IPS-18a (cell line): Measurements from ENCODE around the gene CSAD.
"Not testable (repeated sequence)": the region's sequence is repeated elsewhere in the genome, so short reads cannot be mapped to it uniquely, and the experiment has no call there.

Source experiments
- H3K27ac ChIP-seq: one replicate; pipeline ENCODE4 v1.5.1; 2013; ENCODE audit warnings: low read length
- H3K27me3 ChIP-seq: one replicate; pipeline ENCODE4 v1.6.1; 2013; ENCODE audit warnings: mild to moderate bottlenecking, low read length; ENCODE audit not compliant: control insufficient read depth, insufficient read depth
- H3K36me3 ChIP-seq: one replicate; pipeline ENCODE4 v1.6.1; 2013; ENCODE audit warnings: low read depth, low read length; ENCODE audit not compliant: control insufficient read depth
- H3K4me1 ChIP-seq: one replicate; pipeline ENCODE4 v1.6.1; 2013; ENCODE audit warnings: low read depth, low read length; ENCODE audit not compliant: control insufficient read depth
- H3K4me3 ChIP-seq: one replicate; pipeline ENCODE4 v1.5.1; 2013; ENCODE audit warnings: low read length
- H3K9ac ChIP-seq: one replicate; pipeline ENCODE4 v1.6.1; 2013; ENCODE audit warnings: mild to moderate bottlenecking, low read length, moderate library complexity
- H3K9me3 ChIP-seq: one replicate; pipeline ENCODE4 v1.6.1; 2013; ENCODE audit warnings: low read depth, low read length; ENCODE audit not compliant: control insufficient read depth

CSAD gene

GRCh38 chr12:53182903-53183302 is 2.2 kb upstream of the CSAD start:
- Histone ChIP-seq H3K36me3 (peaks cover 46% of the 10 kb centered on the region), H3K27me3 (peaks cover 15% of the 10 kb centered on the region), H3K9me3 (no peaks in the 10 kb centered on the region), H3K9ac (no peak overlapping the region), H3K4me3 (no peak overlapping the region), H3K27ac (no peak overlapping the region), H3K4me1 (peaks cover 12% of the 10 kb centered on the region)

GRCh38 chr12:53181935-53182334 is 1.2 kb upstream of the CSAD start:
- H3K4me1 ChIP-seq = peaks cover 12% of the 10 kb centered on the region
- H3K4me3 ChIP-seq = peak overlapping the region; percentile 72
- H3K27ac ChIP-seq = no peak overlapping the region
- H3K36me3 ChIP-seq = peaks cover 37% of the 10 kb centered on the region
- peaks cover 24% of the 10 kb centered on the region for H3K27me3 ChIP-seq
- H3K9me3 ChIP-seq = no peaks in the 10 kb centered on the region
- no peak overlapping the region for H3K9ac ChIP-seq

- H3K9ac ChIP-seq = peak overlapping the region; percentile 87
- H3K36me3 ChIP-seq = peaks cover 29% of the 10 kb centered on the region
- peaks cover 12% of the 10 kb centered on the region for H3K4me1 ChIP-seq
- peaks cover 32% of the 10 kb centered on the region for H3K27me3 ChIP-seq
- H3K4me3 ChIP-seq = peak overlapping the region; percentile 72
- H3K27ac ChIP-seq = peak overlapping the region; percentile 59
- no peaks in the 10 kb centered on the region for H3K9me3 ChIP-seq
Measured at GRCh38 chr12:53180931-53181645, 363 bp upstream of the CSAD start.

- Histone ChIP-seq H3K36me3 (peaks cover 16% of the 10 kb centered on the region), H3K4me1 (peaks cover 19% of the 10 kb centered on the region), H3K9me3 (no peaks in the 10 kb centered on the region), H3K27ac (no peak overlapping the region), H3K4me3 (peak overlapping the region; percentile 72), H3K27me3 (peaks cover 40% of the 10 kb centered on the region), H3K9ac (peak overlapping the region; percentile 87)
Measured at GRCh38 chr12:53179687-53180219, 972 bp downstream of the CSAD start.

GRCh38 chr12:53178803-53179202 is 1.9 kb downstream of the CSAD start:
- H3K27me3 ChIP-seq = peaks cover 50% of the 10 kb centered on the region
- not testable (repeated sequence) for H3K9ac ChIP-seq, H3K4me3 ChIP-seq, H3K27ac ChIP-seq, H3K9me3 ChIP-seq
- peaks cover 19% of the 10 kb centered on the region for H3K4me1 ChIP-seq
- peaks cover 16% of the 10 kb centered on the region for H3K36me3 ChIP-seq

GRCh38 chr12:53177447-53177846 is 3.3 kb downstream of the CSAD start:
- H3K9me3 ChIP-seq, H3K9ac ChIP-seq, H3K27ac ChIP-seq, H3K4me3 ChIP-seq, H3K36me3 ChIP-seq: not testable (repeated sequence)
- H3K4me1 ChIP-seq = peaks cover 19% of the 10 kb centered on the region
- H3K27me3 ChIP-seq = peaks cover 63% of the 10 kb centered on the region

- H3K36me3 ChIP-seq = peaks cover under 1% of the 10 kb centered on the region
- no peak overlapping the region for H3K9ac ChIP-seq
- H3K9me3 ChIP-seq = no peaks in the 10 kb centered on the region
- H3K4me1 ChIP-seq = peaks cover 18% of the 10 kb centered on the region
- H3K27me3 ChIP-seq = peaks cover 70% of the 10 kb centered on the region
- no peak overlapping the region for H3K4me3 ChIP-seq
- no peak overlapping the region for H3K27ac ChIP-seq
Measured at GRCh38 chr12:53176750-53177149, 4.0 kb downstream of the CSAD start.

GRCh38 chr12:53174881-53175491 is 5.7 kb downstream of the CSAD start:
- Histone ChIP-seq H3K27me3 (peaks cover 73% of the 10 kb centered on the region), H3K27ac (no peak overlapping the region), H3K36me3 (no peaks in the 10 kb centered on the region), H3K4me1 (peaks cover 13% of the 10 kb centered on the region), H3K4me3 (no peak overlapping the region), H3K9ac (no peak overlapping the region), H3K9me3 (no peaks in the 10 kb centered on the region)

- Histone ChIP-seq H3K36me3 (no peaks in the 10 kb centered on the region), H3K4me1 (peaks cover 7% of the 10 kb centered on the region), H3K9ac (no peak overlapping the region), H3K27ac (no peak overlapping the region), H3K27me3 (peaks cover 64% of the 10 kb centered on the region), H3K9me3 (no peaks in the 10 kb centered on the region), H3K4me3 (no peak overlapping the region)
Measured at GRCh38 chr12:53173085-53173715, 7.5 kb downstream of the CSAD start.

GRCh38 chr12:53172352-53172751 is 8.4 kb downstream of the CSAD start:
- Histone ChIP-seq H3K36me3 (no peaks in the 10 kb centered on the region), H3K9me3 (no peaks in the 10 kb centered on the region), H3K27me3 (peaks cover 55% of the 10 kb centered on the region), H3K9ac (no peak overlapping the region), H3K4me1 (peaks cover 7% of the 10 kb centered on the region), H3K4me3 (no peak overlapping the region), H3K27ac (no peak overlapping the region)

- Histone ChIP-seq H3K27ac (no peak overlapping the region), H3K9me3 (no peaks in the 10 kb centered on the region), H3K4me1 (peaks cover 7% of the 10 kb centered on the region), H3K9ac (no peak overlapping the region), H3K27me3 (peaks cover 50% of the 10 kb centered on the region), H3K36me3 (no peaks in the 10 kb centered on the region), H3K4me3 (no peak overlapping the region)
Measured at GRCh38 chr12:53171725-53172329, 8.9 kb downstream of the CSAD start.
